HUES48 (cell line): Measurements from ENCODE around the gene MSANTD1.

ENCODE experiments used
- H3K27ac ChIP-seq: one replicate; pipeline ENCODE4 v1.7.0; 2013; ENCODE audit warnings: low read depth, low read length, inconsistent platforms
- H3K27me3 ChIP-seq: 2 replicates; pipeline ENCODE4 v1.6.1; 2013; ENCODE audit warnings: mild to moderate bottlenecking, low read length; ENCODE audit not compliant: control insufficient read depth, insufficient read depth
- H3K36me3 ChIP-seq: 2 replicates; pipeline ENCODE4 v1.6.1; 2013; ENCODE audit warnings: low read length; ENCODE audit not compliant: control insufficient read depth, insufficient read depth
- H3K4me1 ChIP-seq: 2 replicates; pipeline ENCODE4 v1.6.1; 2013; ENCODE audit warnings: mild to moderate bottlenecking, low read length; ENCODE audit not compliant: control insufficient read depth, insufficient read depth
- H3K4me3 ChIP-seq: 2 replicates; pipeline ENCODE4 v1.5.1; 2013; ENCODE audit warnings: mild to moderate bottlenecking, low read depth, low read length
- H3K9ac ChIP-seq: 2 replicates; pipeline ENCODE4 v1.6.1; 2013; ENCODE audit warnings: mild to moderate bottlenecking, low read depth, low read length, moderate library complexity
- H3K9me3 ChIP-seq: 2 replicates; pipeline ENCODE4 v1.6.1; 2013; ENCODE audit warnings: low read length; ENCODE audit not compliant: control insufficient read depth, insufficient read depth

The MSANTD1 gene

DNA sequence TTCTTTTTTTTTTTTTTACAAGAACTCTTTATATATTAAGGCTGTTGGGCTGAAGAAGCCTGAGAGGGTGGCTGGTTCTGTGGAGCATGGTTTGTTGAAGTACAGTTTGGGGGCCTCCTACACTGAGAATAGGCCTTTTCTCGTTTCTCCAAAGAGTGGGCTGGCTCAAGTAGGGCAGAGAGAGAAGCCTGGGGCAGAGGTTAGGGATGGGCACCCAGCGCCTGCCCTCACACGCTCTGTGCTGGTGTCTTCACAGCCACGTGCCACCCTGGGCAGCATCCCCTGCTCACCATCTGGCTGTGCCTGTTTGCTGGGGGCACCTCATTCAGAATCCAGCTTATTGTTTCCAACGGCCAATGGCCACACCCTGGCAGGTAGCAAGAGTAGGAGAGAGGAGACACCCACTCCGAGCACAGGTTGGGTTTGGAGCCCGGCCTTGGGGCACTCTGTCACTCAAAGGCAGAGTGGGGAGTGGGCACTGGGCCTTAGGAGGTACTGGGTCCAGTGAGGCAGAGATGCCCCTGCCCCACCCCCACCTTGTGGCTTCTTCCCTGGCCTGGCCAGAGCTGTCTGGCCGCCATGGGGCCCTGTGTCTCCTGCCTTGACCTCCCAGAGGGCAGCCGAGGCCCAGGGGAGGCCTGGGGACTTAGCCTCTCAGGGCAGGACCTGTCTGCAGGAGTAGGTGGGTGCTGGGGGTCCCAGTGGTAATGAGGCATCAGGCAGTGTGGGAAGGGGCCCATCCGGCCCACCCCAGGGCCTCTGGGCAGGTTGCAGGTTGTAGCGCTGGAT lies 2.9 kb downstream of the MSANTD1 start:
- Histone ChIP-seq H3K9me3 (no peaks in the 10 kb centered on the region), H3K27ac (no peak overlapping the region), H3K36me3 (no peaks in the 10 kb centered on the region), H3K4me3 (no peak overlapping the region), H3K27me3 (no peaks in the 10 kb centered on the region), H3K4me1 (peaks cover 4% of the 10 kb centered on the region; the same call in 1 of the 2 replicates), H3K9ac (no peak overlapping the region)

DNA sequence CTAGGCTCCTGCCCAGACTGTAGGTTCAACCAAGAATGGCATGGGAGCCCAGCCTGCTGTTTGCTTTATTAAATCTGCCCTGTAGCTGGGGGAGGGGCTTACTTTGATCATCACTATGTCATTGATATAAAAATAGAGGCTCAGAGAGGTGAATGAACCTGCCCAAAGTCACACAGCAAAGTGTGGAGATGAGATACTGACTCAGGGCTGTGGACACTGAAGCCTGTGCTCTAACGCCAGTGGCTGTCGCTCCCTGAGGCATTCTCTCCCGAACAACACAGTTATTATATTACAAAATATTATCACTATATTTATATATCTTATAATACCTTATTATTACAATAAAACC lies 3.5 kb downstream of the MSANTD1 start:
- H3K9ac ChIP-seq: no peak overlapping the region
- H3K4me3 ChIP-seq: no peak overlapping the region
- no peaks in the 10 kb centered on the region for H3K27me3 ChIP-seq
- H3K9me3 ChIP-seq: no peaks in the 10 kb centered on the region
- H3K4me1 ChIP-seq: peaks cover 4% of the 10 kb centered on the region; the same call in 1 of the 2 replicates
- H3K36me3 ChIP-seq: no peaks in the 10 kb centered on the region
- no peak overlapping the region for H3K27ac ChIP-seq

DNA sequence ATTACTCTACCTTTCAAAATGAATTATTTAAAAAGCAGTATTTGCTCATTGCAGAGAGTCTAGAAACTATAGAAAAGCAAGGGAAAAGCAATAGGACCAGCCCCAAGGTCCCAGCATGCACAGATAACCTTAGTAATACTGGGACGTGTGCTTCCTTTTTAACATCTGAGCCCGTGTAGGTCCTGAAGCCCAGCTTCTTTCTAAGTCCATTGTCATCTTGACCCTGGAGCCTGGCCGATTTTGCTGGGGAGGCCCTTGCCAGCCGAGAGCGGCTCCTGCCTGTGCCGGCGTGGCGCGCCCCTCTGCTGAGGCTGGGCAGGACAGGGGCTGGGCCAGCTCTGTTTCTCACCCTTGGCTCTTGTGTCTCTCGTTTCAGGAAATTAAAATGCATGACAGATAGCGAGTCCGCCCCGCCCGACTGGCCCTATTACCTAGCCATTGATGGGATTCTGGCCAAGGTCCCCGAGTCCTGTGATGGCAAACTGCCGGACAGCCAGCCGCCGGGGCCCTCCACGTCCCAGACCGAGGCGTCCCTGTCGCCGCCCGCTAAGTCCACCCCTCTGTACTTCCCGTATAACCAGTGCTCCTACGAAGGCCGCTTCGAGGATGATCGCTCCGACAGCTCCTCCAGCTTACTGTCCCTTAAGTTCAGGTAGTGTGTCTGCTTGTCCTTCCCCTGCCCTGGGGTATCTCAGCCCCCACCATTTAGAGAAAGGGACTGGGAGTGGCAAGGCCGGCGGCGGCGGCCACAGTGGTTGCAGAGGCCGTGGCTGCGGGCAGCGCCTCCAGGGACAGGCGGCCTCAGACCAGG lies 4.1 kb downstream of the MSANTD1 start:
- Histone ChIP-seq H3K27me3 (no peaks in the 10 kb centered on the region), H3K9ac (no peak overlapping the region), H3K4me3 (no peak overlapping the region), H3K9me3 (no peaks in the 10 kb centered on the region), H3K27ac (no peak overlapping the region), H3K36me3 (no peaks in the 10 kb centered on the region), H3K4me1 (peaks cover 4% of the 10 kb centered on the region; the same call in 1 of the 2 replicates)

DNA sequence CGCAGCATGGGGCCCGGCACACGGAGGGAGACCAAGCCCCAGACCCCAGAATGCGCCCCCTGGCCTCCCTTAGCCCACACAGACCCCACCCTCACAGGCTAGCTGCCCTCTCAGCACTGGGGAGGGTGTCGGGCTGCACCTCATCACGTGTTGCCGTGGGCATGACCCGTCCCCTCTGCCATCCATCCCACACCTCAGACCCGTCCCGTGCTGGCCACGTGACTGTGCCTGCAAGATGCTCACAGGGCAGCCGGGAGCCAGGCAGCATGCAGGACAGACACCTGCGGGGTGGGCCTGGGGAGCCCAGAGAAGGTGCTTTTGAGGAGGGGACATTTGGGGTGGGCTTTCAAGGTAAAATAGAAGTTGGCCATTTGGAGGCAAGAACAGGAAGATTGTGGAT lies 4.8 kb downstream of the MSANTD1 start:
- Histone ChIP-seq H3K27me3 (no peaks in the 10 kb centered on the region), H3K36me3 (no peaks in the 10 kb centered on the region), H3K4me1 (peaks cover 4% of the 10 kb centered on the region; the same call in 1 of the 2 replicates), H3K4me3 (no peak overlapping the region), H3K9ac (no peak overlapping the region), H3K27ac (no peak overlapping the region), H3K9me3 (no peaks in the 10 kb centered on the region)

DNA sequence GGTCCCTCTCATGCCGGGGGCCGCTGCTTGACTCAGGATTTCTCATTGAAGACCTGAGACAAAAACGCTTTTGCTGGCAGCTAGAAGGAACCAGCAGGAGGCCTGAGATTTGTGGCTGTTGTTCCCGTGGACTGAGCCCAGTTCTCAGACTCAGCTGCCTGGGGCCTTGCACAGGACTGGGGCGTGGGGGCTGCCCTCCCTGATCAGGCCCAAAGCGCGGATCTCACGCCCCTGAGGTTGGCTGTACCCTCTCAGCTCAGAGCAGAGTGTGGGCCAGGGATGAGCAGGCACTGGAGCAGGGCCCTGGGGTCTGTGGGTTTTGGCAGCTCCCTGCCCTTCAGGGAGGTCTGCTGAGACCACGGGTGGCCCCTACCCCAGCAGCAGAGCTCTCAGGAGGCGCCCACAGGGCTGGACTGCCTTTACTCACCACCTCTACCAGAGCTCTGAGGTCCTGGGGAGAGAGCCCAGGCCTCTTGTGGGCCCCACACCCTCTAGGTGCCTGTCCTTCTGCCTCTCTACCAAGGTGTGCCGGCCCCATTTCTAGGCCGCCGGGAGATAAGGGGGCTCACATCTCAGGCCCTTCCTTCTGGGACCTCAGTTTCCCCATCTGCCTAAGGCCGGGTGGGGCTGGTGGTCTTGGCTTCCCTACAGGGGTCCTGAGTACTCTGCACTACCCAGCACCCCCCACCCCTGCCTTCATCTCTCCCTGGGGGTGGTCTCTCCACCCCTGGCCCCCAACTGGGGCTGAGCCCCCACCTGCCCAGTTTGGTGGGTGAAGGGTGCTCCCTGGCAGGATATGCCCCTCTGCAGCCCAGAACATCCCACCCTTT lies 5.6 kb downstream of the MSANTD1 start:
- no peak overlapping the region for H3K27ac ChIP-seq

DNA sequence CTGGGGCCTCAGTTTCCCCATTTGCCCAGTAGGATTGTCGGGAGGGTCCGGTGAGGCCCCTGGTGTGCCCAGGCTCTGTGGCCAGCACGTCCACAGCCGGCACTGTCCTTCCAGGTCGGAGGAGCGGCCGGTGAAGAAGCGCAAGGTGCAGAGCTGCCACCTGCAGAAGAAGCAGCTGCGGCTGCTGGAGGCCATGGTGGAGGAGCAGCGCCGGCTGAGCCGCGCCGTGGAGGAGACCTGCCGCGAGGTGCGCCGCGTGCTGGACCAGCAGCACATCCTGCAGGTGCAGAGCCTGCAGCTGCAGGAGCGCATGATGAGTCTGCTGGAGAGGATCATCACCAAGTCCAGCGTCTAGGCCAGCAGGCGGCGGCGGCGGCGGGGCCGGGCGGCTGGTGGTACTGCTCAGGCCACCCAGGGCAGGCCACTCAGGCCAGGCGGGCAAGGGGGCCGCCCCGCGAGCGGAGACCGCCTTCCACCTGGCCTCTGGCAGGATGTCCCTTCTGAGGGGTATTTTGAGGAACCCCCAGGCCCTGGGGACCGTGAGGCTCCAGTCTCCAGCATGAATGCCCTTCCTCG lies 6.7 kb downstream of the MSANTD1 start:
- Histone ChIP-seq H3K9me3 (no peaks in the 10 kb centered on the region), H3K27me3 (no peaks in the 10 kb centered on the region), H3K4me1 (no peaks in the 10 kb centered on the region; the same call in 1 of the 2 replicates), H3K9ac (no peak overlapping the region), H3K36me3 (no peaks in the 10 kb centered on the region), H3K27ac (no peak overlapping the region), H3K4me3 (no peak overlapping the region)

More for the DNA sequence above, 5.6 kb downstream of the MSANTD1 start:
- no peaks in the 10 kb centered on the region for H3K27me3 ChIP-seq
- no peak overlapping the region for H3K9ac ChIP-seq
- no peaks in the 10 kb centered on the region for H3K36me3 ChIP-seq
- peaks cover 4% of the 10 kb centered on the region; the same call in 1 of the 2 replicates for H3K4me1 ChIP-seq
- H3K9me3 ChIP-seq: no peaks in the 10 kb centered on the region
- no peak overlapping the region for H3K4me3 ChIP-seq

DNA sequence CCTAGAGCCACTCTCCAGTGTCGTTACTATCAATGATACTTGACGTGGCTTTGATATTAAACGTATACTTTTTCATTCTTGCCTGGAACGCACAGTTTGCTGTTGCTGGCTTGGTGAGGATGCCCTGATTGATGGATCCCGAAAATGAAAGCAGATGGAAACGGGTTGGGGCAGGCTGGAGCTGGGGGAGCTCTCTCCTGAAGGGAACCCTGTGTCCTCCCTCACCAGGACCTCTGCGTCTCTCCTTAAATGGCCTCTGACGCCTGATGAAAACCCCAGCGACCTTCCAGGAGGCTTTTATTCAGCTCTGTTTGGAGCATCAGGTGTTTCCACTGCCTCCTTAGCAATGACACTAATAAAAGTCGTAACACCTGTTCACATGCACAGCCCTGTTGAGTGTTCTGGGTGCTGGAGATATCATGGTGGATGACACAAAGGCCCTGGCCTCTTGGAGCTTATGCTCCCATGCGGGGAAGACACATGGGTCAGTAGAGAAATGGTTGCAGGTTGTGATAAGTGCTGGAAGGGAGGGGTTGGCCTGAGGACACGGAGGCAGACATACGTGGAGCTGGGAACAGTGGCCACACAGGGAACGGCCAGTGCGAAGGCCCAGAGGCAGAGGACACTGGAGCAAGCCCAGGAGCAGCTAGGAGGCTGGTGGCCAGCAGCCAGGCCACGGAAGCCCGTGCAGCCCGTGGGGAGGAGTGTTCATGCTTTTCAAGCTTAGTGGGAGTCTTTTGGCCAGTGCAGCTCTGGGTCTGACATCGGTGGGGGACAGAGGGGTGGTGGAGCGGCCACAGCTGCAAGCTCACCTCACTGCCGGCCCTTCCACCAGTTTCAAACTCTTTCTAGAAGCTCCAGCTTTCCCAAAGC lies 7.5 kb downstream of the MSANTD1 start:
- no peaks in the 10 kb centered on the region for H3K27me3 ChIP-seq
- H3K27ac ChIP-seq: no peak overlapping the region
- H3K36me3 ChIP-seq: no peaks in the 10 kb centered on the region
- no peak overlapping the region for H3K4me3 ChIP-seq
- H3K4me1 ChIP-seq: no peaks in the 10 kb centered on the region
- H3K9me3 ChIP-seq: no peaks in the 10 kb centered on the region
- H3K9ac ChIP-seq: no peak overlapping the region

DNA sequence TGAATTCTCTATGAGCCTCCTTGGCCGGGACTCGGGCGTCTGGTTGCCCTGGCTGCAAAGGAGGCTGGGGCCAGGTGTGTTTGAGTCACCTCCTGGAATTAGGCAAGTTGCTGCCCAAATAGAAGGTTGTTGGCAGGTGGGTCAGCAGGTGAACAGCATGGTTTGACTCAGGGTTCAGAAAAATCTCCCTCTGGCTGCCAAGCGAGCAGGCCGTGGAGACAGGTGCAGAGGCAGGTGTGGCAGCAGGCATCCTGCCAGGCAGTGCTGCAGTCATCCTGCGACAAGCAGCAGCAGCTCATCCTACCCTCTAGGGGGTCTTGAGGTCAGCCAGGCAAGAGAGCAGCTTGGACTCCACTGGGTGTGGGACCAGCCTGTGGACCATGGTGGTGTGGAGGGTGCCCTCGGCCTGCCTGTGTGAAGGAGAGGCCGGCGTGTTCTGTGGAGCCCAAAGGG lies 8.2 kb downstream of the MSANTD1 start:
- no peak overlapping the region for H3K27ac ChIP-seq
- H3K36me3 ChIP-seq: no peaks in the 10 kb centered on the region
- no peak overlapping the region for H3K4me3 ChIP-seq
- H3K9ac ChIP-seq: no peak overlapping the region
- no peaks in the 10 kb centered on the region for H3K9me3 ChIP-seq
- no peaks in the 10 kb centered on the region for H3K4me1 ChIP-seq
- H3K27me3 ChIP-seq: no peaks in the 10 kb centered on the region

DNA sequence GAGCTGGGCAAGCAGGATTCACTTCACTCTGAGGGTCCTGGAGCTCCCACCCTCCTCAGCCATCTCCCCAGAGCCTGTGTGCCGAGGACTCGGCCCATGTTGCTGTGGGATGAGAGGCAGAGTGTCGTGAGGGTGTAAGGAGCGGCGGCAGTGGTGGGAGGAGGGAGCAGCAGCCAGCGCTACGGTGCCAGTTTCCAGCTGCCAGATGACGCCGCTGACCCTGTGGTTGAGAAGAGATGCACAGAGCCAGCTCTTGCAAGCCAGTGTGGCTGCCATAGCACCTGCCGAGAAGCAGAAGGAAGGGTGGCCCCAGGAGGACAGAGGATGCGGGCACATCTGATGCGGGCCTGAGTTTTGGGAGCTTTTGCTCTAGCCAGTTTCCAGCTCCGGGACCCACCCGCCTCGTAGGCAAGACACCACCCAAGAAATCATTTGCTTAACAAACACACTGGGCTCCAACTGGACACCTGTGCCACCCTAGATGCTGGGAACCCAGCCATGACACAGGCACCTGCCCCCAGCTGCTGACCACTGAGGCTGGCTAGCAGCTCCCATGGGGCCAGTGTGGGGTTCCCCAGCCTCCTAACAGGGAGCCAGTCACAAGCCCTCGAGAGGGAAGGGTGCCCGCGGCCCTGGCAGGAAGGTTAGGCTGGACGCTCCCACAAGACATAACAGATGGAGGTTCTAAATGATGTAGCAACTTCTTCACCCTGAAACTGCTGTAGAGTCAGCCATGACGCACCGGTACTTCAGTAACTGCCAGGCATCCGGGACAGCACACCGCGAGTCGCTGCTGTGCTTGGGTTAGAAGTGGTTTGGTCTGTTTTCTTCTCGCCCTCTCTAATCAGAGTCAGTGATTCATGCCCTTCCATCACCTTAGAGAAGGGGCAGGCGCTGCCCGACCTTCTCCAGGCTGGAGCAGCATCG lies 8.9 kb downstream of the MSANTD1 start:
- H3K27ac ChIP-seq: no peak overlapping the region
- H3K4me1 ChIP-seq: no peaks in the 10 kb centered on the region
- H3K27me3 ChIP-seq: no peaks in the 10 kb centered on the region
- no peaks in the 10 kb centered on the region for H3K36me3 ChIP-seq
- no peaks in the 10 kb centered on the region for H3K9me3 ChIP-seq
- H3K9ac ChIP-seq: no peak overlapping the region
- no peak overlapping the region for H3K4me3 ChIP-seq
